HG02763 (cell line): ENCODE measurements around the gene STXBP6.
"Not testable (repeated sequence)": the region's sequence is repeated elsewhere in the genome, so short reads cannot be mapped to it uniquely, and the experiment has no call there.

Experiments used
- ATAC-seq: cut with Tn5 transposase; IDR thresholded peaks from one replicate; pipeline ENCODE4 v1.9.1; 2021; ENCODE audit warnings: mild to moderate bottlenecking, moderate library complexity; ENCODE audit not compliant: unreplicated experiment

Gene STXBP6

DNA sequence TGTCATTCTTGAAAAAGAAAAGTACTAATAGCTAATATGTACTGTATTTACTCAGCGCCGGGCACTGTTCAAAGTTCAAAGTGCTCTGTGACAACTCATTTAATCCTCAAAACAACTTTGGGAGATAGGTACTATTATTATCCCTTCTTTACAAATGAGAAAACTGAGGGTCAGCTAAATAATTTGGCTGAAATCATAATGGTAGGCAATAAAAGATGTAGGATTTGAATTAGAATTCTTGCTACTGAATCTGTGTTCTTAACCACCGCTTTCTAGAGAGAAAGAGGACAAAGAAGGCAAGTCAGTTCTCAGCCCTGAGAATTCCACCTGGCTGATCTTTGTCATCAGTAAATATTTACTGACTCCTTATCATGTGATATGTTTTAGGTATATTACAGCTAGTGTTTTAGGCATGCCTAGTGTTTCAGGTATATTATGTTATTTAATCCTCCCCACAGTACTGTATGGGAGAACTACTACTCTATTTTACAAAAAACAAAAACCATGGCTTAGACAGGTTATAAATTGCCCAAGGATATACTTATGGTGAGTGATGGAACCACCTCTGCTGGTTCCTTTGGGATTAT is 210.2 kb downstream of the STXBP6 start:
- ATAC-seq, result no peak

DNA sequence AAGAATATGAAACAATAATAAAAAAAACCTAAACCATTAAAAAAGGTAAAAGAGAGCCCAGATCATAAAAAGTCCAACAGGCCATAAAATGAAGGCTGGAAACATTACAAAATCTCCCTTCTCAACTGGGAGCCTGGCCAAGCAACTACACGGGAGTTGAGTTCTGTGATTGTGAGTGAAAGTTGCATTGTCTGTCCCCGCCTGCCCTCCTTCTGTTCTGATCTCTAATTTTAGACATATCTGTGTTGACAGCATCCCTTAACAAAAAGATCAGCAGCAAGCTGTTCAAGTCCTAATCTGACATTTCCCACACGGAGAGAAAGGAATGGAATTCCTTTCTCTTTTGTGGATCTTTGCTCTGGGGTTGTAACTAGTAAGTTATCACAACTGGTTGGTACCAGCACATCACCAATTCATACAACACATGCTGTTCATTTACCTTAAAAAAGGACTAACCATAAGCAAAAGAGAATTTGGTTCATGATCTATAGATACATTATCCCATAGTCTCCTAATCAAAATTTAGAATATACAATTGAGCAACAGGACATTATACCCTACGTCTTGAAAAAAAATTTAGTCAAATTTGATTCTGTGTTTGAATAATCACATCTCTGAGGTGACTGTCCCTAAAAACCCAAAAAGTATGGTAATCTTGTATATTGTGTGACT is 210.9 kb downstream of the STXBP6 start:
- no peak for ATAC-seq

DNA sequence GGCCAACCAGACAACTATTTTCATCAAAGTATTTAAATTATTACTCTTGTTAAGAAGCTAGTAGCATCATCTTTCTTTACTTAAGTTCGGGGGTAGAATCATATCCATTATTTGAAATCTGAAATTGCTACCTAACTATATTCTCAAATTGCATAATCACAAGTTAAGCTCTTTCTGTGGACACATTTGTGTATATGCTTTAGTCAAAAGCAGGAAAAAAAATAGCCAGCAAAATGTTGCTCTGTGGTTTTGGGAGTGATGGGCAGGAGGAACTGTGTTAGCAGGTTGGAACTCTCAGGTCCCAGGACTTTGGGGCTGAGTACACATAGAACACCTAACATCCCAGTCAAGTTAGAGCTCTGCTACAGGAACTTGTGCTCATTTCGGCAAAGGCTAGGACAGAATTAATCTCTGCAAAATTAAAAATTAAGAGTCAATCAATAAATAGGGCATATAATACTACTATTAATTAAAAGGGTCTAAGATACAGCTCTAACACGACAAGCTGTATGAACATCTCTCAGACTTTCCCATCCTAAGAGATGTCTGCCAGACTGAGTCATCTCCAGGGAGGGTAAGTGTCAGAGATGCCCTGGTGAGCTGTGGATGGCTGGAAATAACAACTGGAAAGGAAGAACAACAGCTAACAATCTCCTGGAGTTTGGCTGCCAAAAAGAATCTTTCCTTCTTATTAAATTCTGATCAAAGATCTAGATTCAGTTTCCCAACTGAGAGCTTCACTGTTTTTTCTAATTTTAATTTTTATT is 212.5 kb downstream of the STXBP6 start:
- no peak for ATAC-seq

DNA sequence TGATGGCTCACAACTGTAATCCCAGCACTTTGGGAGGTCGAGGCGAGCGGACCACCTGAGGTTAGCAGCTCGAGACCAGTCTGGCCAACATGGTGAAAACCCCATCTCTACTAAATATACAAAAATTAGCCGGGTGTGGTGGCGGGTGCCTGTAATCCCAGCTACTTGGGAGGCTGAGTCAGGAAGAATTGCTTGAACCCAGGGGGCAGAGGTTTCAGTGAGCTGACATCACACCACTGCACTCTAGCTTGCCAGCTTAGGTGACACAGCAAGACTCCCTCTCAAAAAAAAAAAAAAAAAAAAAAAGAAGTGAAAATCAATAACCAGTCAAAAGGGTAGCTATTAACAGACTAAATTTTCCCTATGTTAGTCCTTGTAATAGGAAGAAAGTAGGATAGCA is 213.6 kb downstream of the STXBP6 start:
- ATAC-seq, result not testable (repeated sequence)

DNA sequence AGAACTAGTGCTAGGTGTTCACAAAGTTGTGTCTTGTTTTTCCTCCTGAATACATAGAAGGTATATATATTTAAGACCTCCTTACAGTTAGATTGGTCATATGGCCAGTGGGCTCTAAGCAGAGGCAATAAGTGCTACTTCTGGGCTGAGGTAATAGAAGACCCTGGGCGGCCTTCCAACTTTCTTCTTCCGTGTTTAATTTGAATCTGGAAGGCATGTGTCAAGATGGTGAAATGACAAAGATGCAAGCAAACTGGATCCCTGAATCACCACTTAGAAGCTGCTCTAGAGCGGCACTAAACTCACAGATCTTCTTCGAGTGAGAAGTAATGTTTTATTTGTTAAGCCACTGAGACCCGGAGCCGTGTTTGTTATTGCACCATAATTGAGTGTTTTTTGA is 215.0 kb downstream of the STXBP6 start:
- no peak for ATAC-seq

DNA sequence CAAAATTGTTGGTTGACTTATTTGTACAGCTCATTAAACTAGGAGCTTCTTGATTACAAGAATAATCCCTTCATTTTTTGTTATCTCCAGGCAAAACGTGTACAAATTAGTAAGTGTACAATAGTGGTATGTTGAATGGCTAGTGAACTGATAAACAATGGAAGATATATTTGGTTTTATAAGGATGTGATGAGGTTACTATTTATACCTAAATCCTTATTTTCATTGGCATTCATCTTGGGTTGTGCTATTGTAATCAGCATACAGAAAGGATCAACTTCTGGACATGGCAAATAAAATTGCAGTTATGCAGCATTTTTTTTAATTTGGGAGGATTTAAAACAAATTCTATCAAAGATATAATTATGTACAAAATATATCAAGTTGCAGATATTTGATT is 216.6 kb downstream of the STXBP6 start:
- ATAC-seq, result no peak

DNA sequence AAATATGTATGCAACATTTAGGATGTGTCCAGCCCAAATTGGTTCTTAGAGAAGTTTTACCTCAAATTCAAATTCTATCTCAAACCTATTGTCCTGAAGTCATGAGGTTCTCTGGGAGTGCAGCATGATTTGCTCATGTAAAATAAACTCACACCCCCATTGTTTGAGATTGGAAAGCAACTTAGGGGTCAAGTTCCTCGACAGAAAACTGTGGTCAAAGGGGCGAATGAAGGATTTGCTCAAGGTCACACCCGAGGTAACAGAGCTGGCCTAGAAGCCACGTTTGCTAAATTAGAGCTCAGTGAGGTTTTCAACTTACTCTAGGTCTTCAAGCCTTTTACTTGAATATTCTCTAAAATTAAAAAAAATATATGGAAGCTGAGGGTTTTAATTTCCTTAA is 218.3 kb downstream of the STXBP6 start:
- no peak for ATAC-seq

DNA sequence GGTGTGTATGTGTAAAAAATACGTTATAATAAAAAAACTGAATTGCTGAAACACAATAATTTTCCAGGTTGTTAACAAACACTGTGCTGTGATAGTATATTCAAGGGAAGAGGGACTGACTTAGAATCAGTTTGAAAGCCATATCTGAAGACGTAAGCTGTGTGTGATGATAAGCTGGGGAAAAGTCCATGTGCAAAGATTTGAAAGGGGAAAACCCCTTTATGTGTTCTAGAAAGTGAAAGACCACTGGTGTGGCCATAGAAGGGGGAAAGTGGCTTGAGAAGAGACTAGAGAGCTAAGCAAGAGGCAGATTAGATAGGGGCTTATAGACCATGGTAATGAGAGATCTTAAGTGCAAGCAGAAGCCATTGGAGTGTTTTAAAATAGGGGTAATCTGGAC is 220.1 kb downstream of the STXBP6 start:
- ATAC-seq, result no peak

DNA sequence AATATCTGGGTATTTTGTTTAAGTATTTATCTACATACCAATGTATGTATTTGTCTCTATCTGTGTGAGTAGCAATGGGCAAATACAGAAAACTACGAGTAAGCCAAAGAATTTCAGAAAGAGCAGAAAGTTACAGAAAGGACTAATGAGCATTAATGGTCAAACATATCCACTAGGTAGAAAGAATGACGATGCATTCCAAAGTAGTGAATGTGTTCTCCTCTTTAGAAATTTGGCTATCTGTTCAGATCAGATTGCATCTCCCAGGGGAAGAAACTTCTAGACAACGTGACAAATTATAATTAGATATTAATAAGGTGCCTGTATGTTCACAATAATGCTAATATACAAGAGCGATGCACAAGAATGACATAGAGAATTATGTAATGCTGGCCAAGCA is 221.5 kb downstream of the STXBP6 start:
- no peak for ATAC-seq

DNA sequence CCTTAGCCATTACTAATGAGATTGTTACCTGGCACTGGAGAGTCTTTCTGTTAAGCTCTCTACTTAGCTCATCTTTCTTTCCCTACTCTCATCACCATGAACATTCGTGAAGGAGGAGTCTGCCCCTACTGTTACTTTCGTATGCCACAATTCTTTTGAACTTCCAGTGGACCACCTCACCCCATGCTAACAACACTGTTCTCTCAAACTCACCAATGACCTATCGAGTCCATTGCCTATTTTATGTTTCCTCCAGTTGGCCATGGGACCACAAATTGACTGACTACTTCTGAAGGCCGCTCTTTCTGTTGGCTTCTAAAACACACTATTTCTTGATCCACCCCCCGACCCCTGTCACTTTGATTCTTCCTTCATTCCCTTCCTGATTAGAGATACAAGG is 223.6 kb downstream of the STXBP6 start:
- ATAC-seq, result no peak

DNA sequence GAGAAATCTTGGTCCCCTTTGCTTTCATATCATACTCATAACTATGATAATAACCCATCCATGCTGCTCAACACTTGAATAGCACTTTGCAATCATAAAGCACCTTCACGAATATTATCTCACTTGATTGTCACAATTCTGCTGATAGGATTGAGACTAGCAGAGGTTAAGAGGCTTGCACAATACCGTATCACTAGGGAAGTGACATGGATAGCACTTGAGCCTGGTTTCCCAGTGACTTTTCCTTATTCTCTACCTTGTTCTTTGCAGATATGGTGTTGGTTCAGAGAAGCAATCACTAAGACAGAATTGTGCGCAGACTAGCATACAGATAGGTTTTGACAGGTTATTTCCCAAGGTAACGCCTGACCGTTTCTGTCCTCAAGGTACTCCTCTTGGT is 229.3 kb downstream of the STXBP6 start:
- ATAC-seq, result no peak

DNA sequence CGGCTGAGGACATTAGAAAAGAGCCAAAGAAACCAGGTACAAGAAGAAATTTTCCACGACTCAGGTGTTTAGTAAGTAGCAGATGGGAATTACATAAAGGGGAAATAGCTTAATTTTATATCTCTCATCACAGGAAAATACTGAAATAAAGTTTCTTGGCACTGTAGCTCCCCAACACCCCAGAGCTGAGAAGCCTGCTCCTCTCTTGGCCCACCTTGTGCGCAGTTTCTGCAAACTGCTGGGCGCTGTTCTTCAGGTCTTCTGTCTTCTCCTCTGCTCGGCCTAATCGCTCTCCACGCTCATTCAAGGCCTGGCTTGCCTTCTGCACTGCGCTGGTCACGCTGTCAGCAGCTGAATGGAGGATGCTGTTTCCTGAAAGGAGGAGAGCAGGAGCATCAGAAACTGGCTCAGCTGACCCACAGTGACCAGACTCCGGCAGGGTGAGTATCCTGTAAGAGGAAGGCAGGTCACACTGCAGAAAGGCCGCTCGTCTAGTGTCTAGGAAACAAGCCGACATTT is 231.1 kb downstream of the STXBP6 start:
- ATAC-seq, result no peak

DNA sequence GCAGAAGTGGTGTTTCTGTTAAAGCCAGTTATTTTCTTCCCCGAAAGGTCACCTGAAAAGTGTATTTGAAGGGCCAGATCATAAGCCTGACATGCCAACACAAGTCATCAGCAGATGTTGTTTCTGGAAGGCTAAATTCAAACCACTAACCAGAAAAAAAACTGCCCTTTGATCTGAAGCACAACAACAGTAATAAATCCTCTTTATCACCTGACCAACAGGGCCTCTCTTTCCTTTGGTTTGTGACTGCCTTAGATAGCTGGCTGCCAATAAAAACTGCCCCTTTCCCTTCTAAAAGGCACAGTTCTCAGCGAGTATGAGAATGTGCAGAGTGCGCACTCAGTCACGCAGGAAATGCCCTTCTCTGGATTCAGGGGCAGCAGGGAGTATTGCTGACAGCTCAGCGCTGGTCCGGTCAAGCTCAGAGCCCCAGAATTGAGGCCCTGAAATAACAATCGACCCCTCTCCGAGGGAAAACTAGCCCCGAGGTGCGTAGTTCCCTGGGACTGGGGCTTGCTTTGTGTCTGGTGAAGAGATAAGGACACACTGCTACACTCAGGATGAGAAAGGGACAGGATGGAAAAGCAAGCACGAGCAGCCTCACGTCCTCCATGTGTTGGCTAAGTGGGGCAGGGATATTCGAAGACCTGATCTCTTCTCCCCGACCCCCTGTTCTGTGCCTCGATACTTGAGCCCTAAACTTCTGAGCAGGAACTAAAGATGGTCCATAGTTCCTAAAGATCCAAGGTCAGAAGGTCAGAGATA is 231.7 kb downstream of the STXBP6 start:
- ATAC-seq, result no peak

DNA sequence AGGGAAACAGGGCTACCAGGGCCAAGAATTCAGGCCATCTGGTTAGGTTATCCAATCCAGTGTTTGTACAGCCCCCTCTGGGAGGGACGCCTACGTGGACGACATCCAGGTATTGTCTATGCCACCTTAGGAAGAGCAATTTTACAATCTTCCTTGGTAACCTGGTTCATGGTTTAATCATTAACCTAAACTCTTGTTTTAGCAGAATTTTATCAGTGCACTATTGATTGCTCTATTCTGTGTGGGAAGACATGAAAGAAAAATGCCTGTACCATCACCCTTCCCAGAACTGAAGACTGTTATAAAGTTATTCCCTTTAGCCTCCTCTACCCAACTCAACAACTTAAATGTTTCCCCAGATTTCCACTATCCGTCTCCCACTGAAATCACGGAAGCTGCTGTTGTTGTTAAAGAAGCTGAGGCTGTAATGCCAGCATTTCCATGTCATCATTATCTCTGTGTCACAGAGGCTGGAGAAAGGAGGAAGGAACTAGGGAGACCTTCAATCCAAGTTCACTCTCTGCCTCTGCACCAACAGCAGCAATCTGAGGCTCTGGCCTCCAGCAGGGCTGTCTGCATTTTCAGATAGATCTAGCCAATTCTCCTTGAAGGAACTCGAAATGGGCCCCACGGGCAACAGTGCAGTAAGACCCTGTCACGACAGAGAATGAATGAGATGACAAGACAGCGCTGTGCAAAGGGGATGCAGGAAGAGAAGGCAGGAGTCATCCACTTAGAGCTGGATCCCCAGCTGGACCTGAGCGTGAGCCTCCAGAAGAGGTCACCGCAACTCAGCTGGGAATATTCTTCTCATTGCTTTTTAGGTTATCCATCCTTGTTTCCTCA is 232.5 kb downstream of the STXBP6 start:
- ATAC-seq, result no peak

DNA sequence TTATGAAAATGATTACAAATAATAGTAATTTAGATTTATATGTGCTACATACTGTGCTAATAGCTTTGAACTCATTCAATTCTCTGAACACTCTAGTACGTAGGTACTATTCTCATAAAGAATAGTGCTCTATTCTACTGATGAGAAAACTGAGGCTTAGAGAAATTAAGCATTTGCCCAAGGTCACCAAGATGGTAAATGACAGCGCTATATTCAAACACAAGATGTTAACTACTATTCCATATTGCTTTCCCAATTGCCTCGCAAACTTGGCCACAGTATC is 233.1 kb downstream of the STXBP6 start:
- no peak for ATAC-seq

DNA sequence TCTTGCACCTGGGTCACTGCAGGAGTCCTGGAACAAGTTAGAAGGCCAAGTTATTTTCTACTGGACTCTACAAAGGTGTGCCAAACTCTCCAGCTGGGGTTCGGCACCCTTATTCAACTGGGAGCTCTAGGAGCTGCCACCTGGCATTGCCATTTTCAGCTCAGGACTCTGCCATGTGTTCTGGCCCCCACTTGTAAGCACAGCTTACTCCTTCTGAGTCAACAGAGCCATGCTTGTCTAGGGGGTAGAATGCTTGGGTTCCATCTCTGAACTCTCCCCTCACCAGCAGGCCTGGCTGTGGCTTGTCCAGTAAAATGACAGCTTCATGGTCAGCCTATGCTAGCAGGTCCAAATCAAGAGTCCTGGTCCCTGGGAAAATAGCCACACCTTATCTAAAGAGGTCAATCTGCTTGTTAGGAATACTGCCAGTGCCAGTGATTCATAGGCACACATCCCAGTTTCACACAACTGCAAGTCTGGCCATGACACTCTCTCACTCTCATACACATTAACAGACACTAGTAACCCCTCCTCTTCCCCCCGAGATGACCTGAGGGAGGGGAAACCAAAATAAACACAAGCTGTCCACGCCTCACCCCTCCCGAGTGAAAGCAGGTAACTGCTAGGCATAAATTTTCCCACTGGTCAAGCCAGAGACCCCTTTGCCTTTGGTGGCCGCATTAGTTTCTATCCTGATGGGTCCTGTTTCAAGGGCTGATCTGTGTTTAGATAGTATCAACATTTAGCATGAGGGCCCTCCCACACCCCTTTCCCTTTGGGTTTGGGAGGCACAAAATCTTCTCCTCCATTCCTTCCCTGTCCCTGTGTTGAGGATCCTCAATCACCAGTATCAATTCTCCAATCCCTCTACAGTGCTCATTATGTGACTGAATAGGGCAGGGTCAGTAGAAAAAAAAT is 233.7 kb downstream of the STXBP6 start:
- no peak for ATAC-seq

DNA sequence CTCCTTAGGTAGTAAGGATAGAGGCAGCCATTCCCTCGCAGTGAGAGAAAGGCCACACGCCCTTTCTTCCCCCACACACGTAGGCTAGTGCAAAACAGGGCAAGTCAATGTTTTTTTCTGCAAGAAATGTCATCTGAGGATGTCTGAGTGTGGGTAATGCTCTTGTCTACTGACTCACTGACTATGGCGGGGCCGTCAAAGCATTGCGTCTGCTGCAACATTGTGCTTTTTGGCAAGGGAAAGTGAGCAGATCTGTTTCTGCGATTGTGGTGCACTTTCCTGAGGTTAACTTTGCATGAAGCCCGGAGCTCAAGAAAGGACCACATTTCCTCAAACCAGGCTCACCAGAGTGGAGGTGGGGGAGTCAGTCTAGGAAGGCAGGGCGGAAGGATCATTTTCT is 234.4 kb downstream of the STXBP6 start:
- ATAC-seq, result no peak

DNA sequence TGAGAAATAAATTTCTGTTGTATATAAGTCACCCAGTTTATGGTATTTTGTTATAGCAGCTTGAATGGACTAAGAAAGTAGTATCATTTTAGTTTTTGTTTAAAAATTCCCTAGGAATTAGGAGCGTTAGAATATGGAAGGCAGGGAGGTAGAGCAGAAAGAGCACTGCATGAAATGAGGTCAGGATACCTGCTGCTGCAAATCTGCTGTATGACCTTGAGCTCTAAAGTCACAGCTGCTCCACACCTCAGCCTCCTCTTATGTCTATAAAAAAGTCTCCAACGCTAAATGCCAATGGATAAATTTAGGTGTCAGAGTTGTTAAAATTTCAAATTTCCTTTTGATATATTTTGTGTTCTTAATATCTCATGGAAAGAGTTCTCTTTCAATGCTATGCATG is 235.0 kb downstream of the STXBP6 start:
- no peak for ATAC-seq

DNA sequence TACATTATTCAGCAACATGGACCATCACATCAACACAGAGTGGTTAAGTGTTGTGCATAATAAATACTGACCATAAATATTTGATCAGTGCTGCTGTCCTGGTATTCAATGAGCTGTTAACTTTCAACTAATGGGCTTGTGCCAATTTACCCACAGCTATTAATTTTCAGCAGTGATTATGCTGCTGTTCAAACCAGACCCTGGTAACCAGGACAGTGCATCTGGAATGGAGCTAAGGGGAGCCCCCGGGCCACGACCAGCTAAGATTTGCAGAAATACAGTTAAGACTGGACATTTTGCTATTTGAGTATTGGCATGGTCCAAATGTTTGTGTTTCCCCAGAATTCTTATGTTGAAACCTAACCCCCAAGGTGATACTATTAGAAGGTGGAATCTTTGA is 235.6 kb downstream of the STXBP6 start:
- no peak for ATAC-seq

DNA sequence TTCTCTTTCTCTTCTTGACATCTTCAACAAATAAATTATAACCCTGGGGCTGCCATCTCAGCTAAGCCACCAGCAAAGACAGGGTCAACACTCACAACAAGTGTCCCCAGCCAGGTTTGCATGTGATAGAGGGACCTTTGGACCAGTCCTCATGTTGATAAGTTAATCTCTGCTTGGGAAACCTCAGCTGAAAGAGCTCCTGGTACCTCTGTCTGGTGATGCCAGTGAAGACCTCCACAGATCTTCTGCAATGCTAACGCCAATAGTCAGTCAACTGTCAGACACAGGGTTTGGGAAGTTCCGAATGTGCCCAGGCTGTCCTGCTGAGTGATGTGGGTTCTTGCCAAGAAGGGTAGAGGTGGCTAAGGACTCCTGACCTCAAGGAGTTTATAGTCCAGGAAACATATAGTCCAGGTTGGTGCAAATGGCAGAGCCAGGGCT is 236.1 kb downstream of the STXBP6 start:
- no peak for ATAC-seq
